Measurements from ENCODE around the gene KIF21B. TPM values are rescaled to one million over a fixed set of nuclear protein-coding genes. Genes with fewer than 3 reads are reported as not detected.
A peak's percentile ranks its signal among the peaks of the same experiment; 100 is the strongest.

The KIF21B gene
- total and polyA plus RNA-seq, 2 of the 8 experiments (the other 6 are each of a cell fraction or from before 2014, with no cell fraction given), result 10.8 to 26.5 TPM

- Histone ChIP-seq H3K79me2 (ENCODE audit: control insufficient read depth in 1 of 2, insufficient read depth in 2 of 2, low read length in 2 of 2) (peaks cover 0 to 22% of the 10 kb centered on the region in 2 experiments; a peak in 3 of 4 replicates), H4K8ac (ENCODE audit: extremely low read depth, insufficient read depth, low read length) (peak overlapping the region; percentile 74), H3K4me2 (ENCODE audit: insufficient read depth in 1 of 2, low read depth in 2 of 2, low read length in 2 of 2) (peak overlapping the region; percentile 54 to 61; a peak in 3 of 4 replicates), H2BK20ac (ENCODE audit: low read length) (no peak overlapping the region), H2BK120ac (replicated peaks; ENCODE audit: low read depth, low read length) (no peak overlapping the region), H3K23me2 (ENCODE audit: low read depth, low read length) (peaks cover 1% of the 10 kb centered on the region; the same call in 1 of the 2 replicates), H3K79me1 (ENCODE audit: low read depth, low read length) (peaks cover 18% of the 10 kb centered on the region), H4K5ac (ENCODE audit: insufficient read length, low read depth, low read length) (no peak overlapping the region), H2BK5ac (ENCODE audit: low read depth, low read length) (peak overlapping the region; percentile 20; the same call in 1 of the 2 replicates), H3K4ac (replicated peaks; ENCODE audit: insufficient read length, low read depth, low read length) (no peak overlapping the region), H2BK15ac (ENCODE audit: low read length) (no peak overlapping the region), H3K9ac (replicated peaks in 1 of 4; ENCODE audit: extremely low read depth in 1 of 4, low read depth in 3 of 4, low read length in 3 of 4) (no peak overlapping the region), H3K27me3 (replicated peaks in 1 of 4; ENCODE audit: control insufficient read depth in 3 of 4, extremely low read depth in 1 of 4, insufficient read depth in 3 of 4, low read length in 3 of 4) (no peaks in the 10 kb centered on the region), H3K23ac (ENCODE audit: insufficient read length) (no peak overlapping the region), H3K27ac (ENCODE audit: low read depth, low read length) (0 out of 2 replicates have a peak overlapping the region, but pooled peaks have one; percentile 11), H3K18ac (ENCODE audit: extremely low read depth, low read length) (peak overlapping the region; percentile 17; the same call in 1 of the 2 replicates), H3K36me3 (ENCODE audit: control insufficient read depth in 2 of 4, insufficient read depth in 4 of 4, low read length in 3 of 4) (no peaks in the 10 kb centered on the region), H3K4me1 (replicated peaks in 1 of 4; ENCODE audit: control insufficient read depth in 3 of 4, insufficient read depth in 4 of 4, low read length in 3 of 4) (peaks cover 0 to 24% (median 15%) of the 10 kb centered on the region in 4 experiments; a peak in 6 of 7 replicates), H3K9me3 (ENCODE audit: insufficient read depth in 2 of 2, low read depth in 1 of 2, low read length in 1 of 2) (no peaks in the 10 kb centered on the region), H2AFZ (ENCODE audit: low read length) (no peak overlapping the region), H3K14ac (ENCODE audit: insufficient read length) (no peak overlapping the region), H3K56ac (replicated peaks; ENCODE audit: insufficient read length, low read depth, low read length) (no peak overlapping the region), H3K4me3 (ENCODE audit: extremely low read depth in 1 of 4, insufficient read depth in 2 of 4, low read depth in 3 of 4, low read length in 4 of 4) (peak overlapping the region in 1 of 4 experiments; percentile 33; a peak in 2 of 8 replicates), H4K20me1 (replicated peaks in 1 of 2; ENCODE audit: control insufficient read depth in 1 of 2, insufficient read depth in 2 of 2, low read length in 2 of 2) (peaks cover 6 to 8% of the 10 kb centered on the region in 2 experiments), H4K91ac (replicated peaks; ENCODE audit: insufficient read length, low read length) (no peak overlapping the region), H2BK12ac (ENCODE audit: low read depth, low read length) (no peak overlapping the region), H2AK5ac (ENCODE audit: low read depth, low read length) (no peak overlapping the region)
- DNase-seq (ENCODE audit: low read depth in 1 of 2, low spot score in 2 of 2), result peak in 1 of 2 experiments; percentile 79
- POLR2A ChIA-PET (ENCODE audit: partially characterized antibody), result interaction anchor here (0.9 to 3.4 kb wide), 6 partner anchors 12 to 122 kb away, joined by 3 to 33 read pairs (median 4); no protein-coding TSS in a partner anchor
- WGBS, 2 experiments (ENCODE audit: extremely low coverage in 1 of 2, insufficient coverage in 1 of 2, insufficient read length in 1 of 2, insufficient replicate concordance in 2 of 2, low coverage in 1 of 2, low lambda C conversion rate in 2 of 2, missing lambda C conversion rate in 1 of 2), result 35% methylated on average over 27 of the region's 33 CpGs; no CpG with 5 or more reads in 1 of the 2 experiments
- CTCF ChIA-PET (ENCODE audit: partially characterized antibody), result interaction anchor here (0.6 to 23.5 kb wide), 14 partner anchors 9 to 993 kb away, joined by 3 to 532 read pairs (median 6); partner anchors contain the start of gene KIF21B
- no peak for FAIRE-seq
- no peak for TF ChIP-seq SP2 (IDR thresholded peaks at IDR 0.05; ENCODE audit: low read length)
- TF ChIP-seq CBX8 (IDR thresholded peaks at IDR 0.05; ENCODE audit: borderline replicate concordance, low read depth, low read length), result no peak
- no peak for TF ChIP-seq ZNF274 (IDR thresholded peaks at IDR 0.05; ENCODE audit: borderline replicate concordance, extremely low read depth, low read length)
- no peak for TF ChIP-seq RAD21 (IDR thresholded peaks at IDR 0.05 in 1 of 2, conservative IDR thresholded peaks at IDR 0.05 in 1 of 2; ENCODE audit: low read depth in 2 of 2, low read length in 2 of 2)
- no peak for TF ChIP-seq TEAD4 (IDR thresholded peaks at IDR 0.05; ENCODE audit: low read depth, low read length)
- no peak for TF ChIP-seq KDM5A (IDR thresholded peaks at IDR 0.05; ENCODE audit: low read length)
- TF ChIP-seq SP4 (IDR thresholded peaks at IDR 0.05; ENCODE audit: low read length), result no peak
- 0 out of 2 replicates have a peak, but pooled peaks have one; percentile 16 for TF ChIP-seq TAF1 (IDR thresholded peaks at IDR 0.05; ENCODE audit: low read depth, low read length)
These were observed 9.3 kb downstream of the KIF21B start for GRCh38 chr1:201013991-201014815.
